CD4-positive, alpha-beta T cell treated with Interleukin-21 for 1 hour (primary cell): ENCODE measurements around the gene CLDND2.
"Not testable (repeated sequence)": the region's sequence is repeated elsewhere in the genome, so short reads cannot be mapped to it uniquely, and the experiment has no call there.

Source experiments
- DNase-seq: peaks from one replicate; pipeline ENCODE4 v3.0.0-alpha.2; 2020

Gene CLDND2, protein sequence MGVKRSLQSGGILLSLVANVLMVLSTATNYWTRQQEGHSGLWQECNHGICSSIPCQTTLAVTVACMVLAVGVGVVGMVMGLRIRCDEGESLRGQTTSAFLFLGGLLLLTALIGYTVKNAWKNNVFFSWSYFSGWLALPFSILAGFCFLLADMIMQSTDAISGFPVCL

GRCh38 chr19:51368366-51369282 lies at the start of gene CLDND2:
CLDND2 (minus strand) TSS chr19:51369003; CDS start chr19:51368577, 426 bp downstream.
- peak; percentile 37 for DNase-seq

DNA sequence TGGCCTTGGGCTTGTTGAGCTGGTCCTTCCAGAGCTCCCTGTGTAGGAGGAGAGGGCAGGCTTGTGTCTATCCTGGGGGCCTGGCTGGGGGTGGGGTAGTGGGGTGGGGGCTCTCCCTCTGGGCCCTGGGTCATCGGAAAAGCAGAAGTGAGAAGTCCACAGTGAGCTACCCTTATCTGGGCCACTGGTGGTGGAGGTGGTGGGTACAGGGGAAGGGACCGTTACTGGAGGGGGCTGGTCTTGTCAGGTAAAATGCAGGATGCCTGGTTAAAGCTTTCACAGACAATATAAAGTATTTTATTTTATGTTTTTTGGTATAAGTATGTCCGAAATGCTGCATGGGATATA lies 49.0 kb upstream of the CLDND2 start:
- no peak for DNase-seq

DNA sequence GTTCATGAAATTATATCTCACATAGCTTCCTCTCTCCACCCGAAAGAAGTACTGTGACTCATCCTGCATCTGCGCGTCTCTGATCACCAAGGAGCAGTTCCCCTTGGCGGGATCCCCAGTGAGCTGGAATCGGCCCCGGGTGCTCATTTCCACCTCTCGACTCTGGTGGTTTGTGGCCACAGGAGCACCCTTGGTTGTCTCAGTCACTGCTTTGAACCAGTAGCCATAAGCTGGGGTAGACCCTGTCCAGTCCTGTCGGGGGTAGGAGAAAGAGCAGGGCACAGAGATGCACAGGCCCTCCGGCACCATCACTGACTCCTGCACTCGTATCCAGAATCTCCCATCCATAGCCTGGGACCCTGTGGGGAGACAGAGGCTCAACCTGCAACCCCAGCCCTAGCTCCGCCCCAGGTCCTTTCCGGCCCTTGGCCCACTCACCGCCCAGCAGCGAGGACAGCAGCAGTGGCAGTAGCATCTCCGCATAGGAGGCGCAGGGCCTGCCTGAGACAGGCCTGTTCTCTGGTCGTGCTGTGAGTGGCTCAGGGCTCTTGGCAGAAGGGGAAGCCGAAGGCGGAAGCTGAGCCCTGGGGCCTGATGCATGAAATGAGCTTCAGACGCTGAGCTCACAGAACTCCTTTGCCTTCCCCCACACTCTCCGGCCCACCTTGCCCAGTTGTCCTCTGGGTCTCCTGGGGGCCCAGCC lies 48.5 kb upstream of the CLDND2 start, which contains the start of gene SIGLEC10:
SIGLEC10 (minus strand) TSS at position 536 of the 703 bp plus-strand sequence; CDS start at position 475, 61 bp downstream.
- no peak for DNase-seq

GRCh38 chr19:51416422-51416821 lies 47.6 kb upstream of the CLDND2 start:
- DNase-seq: not testable (repeated sequence)

- DNase-seq: no peak
Observed at GRCh38 chr19:51415187-51415586, 46.4 kb upstream of the CLDND2 start.

DNA sequence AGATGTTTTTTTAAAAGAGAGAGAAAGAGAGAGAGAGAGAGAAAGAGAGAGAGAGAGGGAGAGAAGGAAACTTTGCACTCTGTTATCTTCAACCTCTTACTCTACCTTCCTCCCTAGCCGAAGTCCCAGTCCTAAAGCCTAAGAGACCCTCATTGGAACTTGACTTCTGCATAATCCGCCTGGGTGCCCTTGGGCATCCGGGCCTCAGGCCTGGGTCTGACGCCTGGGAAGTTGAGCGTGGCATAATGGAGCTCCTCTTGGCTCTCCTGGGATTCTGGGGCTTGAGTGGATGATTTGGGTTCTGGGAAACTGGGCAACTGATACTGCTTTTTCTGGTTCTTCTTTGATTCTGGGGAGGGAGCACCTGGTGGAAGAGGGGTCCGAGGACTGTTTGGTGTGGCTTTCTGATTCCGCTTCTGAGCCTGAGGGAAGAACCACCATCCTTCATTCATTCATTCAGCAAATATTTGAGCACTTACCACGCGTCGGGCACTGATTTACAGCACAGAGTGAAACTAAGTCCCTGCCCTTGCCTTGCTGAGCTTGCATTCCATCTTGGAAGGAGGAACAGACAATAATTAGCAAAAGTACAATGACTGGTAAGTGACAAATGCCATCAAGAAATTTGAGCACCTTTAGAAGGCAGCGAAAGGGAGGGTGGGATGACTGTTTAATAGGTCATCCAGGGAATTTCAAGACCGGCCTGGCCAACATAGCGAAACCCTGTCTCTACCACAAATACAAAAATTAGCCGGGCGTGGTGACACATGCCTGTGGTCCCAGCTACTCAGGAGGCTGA lies 42.3 kb upstream of the CLDND2 start:
- DNase-seq: no peak

DNA sequence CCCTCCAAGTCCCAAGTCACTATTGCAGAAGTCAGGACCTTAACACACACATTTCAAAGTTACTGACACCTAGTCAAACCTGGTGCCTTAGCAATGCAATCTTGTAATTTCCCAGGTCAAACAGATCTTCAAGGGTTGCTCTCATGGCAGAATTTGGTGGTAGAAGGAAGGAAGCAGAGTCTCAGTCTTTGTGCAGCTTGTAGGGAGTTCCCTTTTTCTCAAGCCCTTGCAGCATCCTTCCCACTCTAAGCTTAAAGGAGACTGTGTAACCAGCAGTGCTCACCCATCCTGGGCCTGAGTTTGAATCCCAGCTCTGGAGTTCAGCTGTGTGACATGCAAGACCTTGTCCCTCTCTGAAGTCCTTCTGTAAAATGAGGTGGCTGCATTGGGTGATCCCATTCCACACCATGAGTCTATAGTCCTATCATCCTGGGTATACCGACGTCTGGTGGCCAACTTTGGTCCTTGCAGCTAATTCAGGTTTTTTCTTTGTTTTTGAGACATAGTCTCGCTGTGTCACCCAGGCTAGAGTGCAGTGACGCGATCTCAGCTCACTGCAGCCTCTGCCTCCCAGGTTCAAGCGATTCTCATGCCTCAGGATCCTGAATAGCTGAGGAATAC lies 38.8 kb upstream of the CLDND2 start:
- DNase-seq: peak; percentile 52

- DNase-seq: no peak
Observed at GRCh38 chr19:51402117-51402516, 33.3 kb upstream of the CLDND2 start.

GRCh38 chr19:51399936-51400335 lies 31.1 kb upstream of the CLDND2 start:
- DNase-seq: not testable (repeated sequence)

GRCh38 chr19:51399231-51399630 lies 30.4 kb upstream of the CLDND2 start:
- no peak for DNase-seq

GRCh38 chr19:51398096-51398704 lies 29.4 kb upstream of the CLDND2 start:
- DNase-seq: peak; percentile 45

DNA sequence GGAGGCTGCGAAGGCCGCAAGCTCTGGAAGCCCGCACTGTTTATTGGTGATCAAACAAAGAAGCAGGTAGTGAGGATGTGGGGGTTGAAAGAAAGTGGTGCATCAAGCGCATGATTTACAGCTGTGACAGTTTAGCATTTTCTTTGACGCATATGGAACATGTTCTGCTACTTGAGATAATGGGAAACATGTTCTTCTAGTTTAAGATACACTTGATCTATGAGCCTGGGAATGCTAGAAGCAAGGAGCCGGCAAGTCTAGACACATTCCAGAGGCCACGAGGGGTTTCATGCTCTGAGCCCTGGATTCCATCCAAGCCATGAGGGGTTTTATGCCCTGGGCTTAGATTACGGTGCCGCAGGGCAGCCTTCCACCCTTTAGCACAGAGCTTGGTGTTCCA lies 28.6 kb upstream of the CLDND2 start:
- DNase-seq: not testable (repeated sequence)

GRCh38 chr19:51396175-51396574 lies 27.4 kb upstream of the CLDND2 start:
- no peak for DNase-seq

DNA sequence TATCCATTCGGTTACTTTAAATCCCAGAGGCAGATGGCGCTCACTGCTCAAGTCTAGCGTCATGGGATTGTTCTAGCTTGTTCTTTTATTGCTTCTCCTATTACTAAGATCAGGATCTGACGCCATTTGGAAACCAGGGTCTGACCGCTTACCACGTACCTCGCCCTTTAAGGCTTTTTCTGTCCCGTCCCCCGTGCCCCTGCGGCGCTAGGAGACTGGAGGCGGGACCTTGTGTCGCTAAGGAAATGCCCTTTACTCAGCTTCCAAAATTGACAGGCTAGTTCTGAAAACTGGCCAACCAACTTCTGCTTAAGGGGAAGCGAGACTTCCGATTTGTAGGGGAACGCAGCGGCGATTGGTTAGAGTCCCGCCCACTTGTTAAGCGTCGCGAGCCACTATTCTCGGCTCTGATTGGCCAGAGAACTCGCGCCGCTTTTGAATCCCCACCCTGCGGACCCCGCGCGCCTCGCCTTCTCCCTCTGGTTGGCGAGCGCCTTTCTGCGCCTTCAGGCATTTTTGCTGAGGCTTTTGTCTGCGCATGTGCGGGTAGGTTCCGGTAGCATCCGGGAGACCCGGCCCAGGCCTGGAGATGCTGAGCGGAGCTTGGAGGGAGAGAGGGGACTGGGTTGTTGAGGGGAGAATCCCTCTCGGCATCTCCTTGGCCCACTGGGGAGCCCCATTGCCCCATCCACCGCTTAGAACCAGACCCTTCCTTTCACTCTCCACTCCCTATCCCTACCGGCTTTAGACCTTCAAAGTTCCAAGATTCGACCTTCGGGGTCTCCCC lies 25.4 kb upstream of the CLDND2 start:
- peak; percentile 96 for DNase-seq

- DNase-seq: no peak
Observed at GRCh38 chr19:51392701-51393100, 23.9 kb upstream of the CLDND2 start.

DNA sequence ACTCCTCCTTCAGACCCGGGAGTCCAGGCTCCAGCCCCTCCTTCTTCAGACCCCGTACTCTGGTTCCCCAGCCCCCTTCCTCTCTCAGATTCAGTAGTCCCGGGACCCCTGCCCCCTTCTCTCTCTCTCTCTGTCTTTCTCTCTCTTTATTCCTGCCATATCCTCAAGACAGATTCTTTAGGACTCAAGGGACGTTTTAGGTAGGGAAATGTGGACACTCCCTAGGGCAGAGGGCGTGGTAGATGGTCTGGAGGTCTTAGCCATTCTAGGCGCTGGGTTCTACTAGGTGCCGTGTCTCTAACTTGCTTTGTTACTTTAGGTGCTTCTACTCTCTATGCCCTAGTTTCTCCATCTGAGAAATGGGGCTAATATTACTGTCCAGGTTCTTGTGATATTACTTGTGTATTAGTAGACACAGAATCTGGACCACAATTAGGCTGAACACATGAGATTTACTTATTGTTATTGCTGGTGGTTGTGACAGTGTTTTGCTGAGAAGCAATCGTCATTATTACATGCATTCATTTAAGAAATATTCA lies 22.3 kb upstream of the CLDND2 start:
- DNase-seq: no peak

DNA sequence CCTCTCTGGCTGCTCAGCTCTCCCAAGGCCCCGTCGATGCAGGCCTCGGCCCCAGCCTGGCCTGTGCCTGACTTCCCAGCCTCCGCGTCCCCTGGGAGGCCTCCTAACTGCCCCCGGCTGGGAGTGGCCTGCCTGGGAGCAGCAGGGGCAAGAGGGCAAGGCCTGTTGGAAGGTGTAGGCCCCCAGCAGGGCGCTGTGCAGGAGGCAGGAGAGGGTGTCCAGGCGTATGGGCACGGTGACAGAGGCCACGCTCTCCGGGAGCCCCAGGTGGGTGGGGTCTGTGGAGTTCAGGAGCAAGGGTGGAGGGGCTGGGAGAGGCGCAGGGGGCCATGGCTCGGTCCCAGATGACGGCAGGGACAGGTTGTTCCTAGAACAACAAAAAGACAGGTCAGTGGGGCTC lies 20.3 kb upstream of the CLDND2 start:
- no peak for DNase-seq

DNA sequence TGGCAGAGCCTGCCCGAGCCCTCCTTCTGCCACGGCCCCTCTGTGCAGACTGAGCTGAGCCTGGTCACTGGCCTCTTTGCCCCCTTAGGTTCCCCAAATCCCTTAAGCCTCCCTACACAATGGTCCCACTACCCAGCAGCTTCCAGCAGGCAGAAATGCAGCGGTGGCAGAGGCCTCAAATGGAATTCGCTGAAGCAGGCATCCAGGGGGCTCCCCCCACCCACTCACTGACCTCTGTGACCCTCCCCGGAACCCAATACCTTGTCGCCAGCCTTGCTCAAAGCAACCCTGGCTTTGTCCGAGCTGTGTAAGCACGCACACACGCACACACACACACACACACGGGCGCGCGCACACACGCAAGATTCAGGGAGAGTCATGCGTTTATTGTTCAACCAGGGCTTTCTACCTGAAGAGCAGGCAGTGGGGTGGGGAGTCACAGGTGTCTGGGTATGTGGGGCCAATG lies 19.2 kb upstream of the CLDND2 start, which contains the start of gene LIM2:
LIM2 (minus strand) TSS at position 51 of the 466 bp plus-strand sequence. CDS start 531 bp downstream, outside the sequence.
- no peak for DNase-seq

DNA sequence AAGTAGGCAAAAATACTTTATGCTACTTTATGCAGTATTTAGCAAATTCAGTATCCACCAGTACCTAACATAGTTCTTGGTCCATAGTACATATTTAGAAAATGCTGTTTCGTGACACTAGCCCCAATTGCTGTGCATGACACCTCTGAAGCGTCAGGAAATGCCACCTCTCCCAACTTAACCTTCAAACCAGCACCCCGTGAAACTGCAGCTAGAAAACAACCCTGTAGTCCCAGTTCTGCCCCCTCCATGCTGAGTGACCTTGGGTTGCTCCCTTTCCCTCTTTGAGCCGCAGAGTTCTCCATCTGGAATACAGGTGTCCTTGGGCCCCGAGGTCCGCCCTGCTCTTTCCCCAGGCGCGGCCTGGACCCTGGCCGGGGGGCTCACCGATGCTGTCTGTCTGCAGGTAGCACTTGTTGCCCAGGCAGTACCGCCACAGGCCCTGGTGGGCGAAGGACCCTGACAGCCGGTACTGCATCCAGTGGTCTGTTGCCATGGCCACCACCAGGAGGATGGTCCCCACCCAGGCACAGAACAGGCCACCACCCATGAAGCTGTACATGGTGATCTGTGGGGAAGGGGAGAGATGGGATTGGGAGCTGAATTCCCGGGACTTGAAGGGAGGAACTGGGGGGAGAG lies 18.2 kb upstream of the CLDND2 start:
- peak; percentile 38 for DNase-seq

DNA sequence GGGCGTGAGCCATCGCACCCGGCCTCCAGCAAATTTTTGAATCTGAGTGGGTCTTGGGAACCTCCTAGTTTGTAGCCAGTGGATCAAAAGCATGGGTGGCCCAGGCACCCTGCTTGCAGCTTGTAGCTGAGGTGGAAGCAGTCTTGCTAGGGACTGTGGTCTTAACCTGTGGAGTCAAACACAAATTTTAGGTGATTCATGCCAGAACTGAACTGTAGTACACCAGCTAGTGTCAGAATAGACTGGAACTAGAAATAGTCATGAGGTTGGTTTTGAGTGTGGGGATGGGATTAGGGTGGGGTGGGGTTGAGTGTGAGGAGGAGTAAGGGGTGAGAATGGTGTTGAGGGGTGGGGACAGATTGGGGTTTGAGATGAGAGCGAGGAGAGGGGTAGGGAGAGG lies 13.2 kb upstream of the CLDND2 start:
- no peak for DNase-seq
